Muscle layer of duodenum (tissue), 2 donors: ENCODE results near the gene OMA1.
"Not testable (repeated sequence)": the region's sequence is repeated elsewhere in the genome, so short reads cannot be mapped to it uniquely, and the experiment has no call there.

ENCODE experiments used
- H3K27ac ChIP-seq: one replicate; pipeline ENCODE4 v1.7.0; 2013; ENCODE audit warnings: mild to moderate bottlenecking, low read length
- H3K27me3 ChIP-seq: one replicate; pipeline ENCODE4 v1.7.0; 2013; ENCODE audit warnings: low read depth, mild to moderate bottlenecking, control low read depth, low read length
- H3K36me3 ChIP-seq, 2 donors: one replicate each; pipeline ENCODE4 v1.7.0; 2013; ENCODE audit warnings: low read length in 2 of 2, control low read depth in 1 of 2, mild to moderate bottlenecking in 1 of 2; ENCODE audit not compliant: insufficient read depth in 2 of 2, control insufficient read depth in 1 of 2
- H3K4me1 ChIP-seq, 2 donors: one replicate each; pipeline ENCODE4 v1.7.0; 2013; ENCODE audit warnings: low read length in 2 of 2, mild to moderate bottlenecking in 2 of 2, control low read depth in 1 of 2, moderate library complexity in 1 of 2; ENCODE audit not compliant: insufficient read depth in 2 of 2, control insufficient read depth in 1 of 2
- H3K4me3 ChIP-seq, 2 donors: one replicate each; pipeline ENCODE4 v1.7.0; 2013; ENCODE audit warnings: low read length in 2 of 2, low read depth in 1 of 2, mild to moderate bottlenecking in 1 of 2
- H3K9me3 ChIP-seq, 2 donors: one replicate each; pipeline ENCODE4 v1.7.0; 2013; ENCODE audit warnings: low read length in 2 of 2, control low read depth in 1 of 2, mild to moderate bottlenecking in 1 of 2; ENCODE audit not compliant: control insufficient read depth in 1 of 2
- donor health status: healthy.

The OMA1 gene

DNA sequence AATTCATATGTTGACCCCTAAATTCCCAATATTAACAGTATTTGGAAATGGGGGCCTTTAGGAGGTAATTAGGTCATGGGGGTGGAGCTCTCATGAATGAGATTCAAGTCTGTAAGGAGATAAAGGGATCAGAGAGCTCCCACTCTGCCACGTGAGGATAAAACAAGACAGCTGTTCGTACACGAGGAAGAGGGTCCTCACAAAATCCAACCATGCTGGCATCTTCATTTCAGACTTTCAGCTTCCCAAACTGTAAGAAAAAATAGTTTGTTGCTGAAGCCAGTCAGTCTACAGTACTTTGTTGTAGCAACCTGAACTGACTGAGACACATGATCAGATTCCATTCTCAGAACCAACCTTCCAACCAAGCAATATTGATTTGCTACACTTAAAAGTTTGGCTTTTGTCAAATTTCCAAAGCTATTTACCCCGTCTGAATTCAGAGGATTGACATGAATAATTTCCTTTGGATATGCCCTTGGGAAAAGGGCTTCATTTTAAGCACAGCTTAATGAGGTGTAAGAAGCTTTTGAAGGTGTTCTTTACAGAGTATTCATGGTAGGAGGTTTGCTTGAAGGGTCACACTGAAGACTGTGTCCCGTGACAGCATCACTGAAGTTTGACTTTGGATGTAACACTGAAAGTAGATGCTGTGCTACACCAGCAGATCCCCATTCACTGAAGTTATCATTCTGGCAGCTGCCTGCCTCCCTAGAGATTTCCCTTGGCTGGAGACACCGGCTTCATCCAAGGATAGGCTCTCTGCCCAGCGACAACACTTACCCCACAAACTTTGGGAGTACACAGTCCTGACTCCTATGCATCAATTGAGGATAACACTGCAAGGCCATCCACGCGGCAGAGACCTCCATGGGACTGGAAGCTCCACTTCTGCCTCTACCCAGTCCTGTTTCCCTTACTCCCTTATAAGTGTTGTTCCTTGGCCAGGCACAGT, 4.9 kb upstream of the OMA1 start:
- Histone ChIP-seq H3K4me3 (no peak overlapping the region), H3K9me3 (no peaks in the 10 kb centered on the region), H3K27ac (no peak overlapping the region), H3K27me3 (no peaks in the 10 kb centered on the region), H3K36me3 (no peaks in the 10 kb centered on the region), H3K4me1 (peaks cover 0 to 5% of the 10 kb centered on the region in 2 donors)

DNA sequence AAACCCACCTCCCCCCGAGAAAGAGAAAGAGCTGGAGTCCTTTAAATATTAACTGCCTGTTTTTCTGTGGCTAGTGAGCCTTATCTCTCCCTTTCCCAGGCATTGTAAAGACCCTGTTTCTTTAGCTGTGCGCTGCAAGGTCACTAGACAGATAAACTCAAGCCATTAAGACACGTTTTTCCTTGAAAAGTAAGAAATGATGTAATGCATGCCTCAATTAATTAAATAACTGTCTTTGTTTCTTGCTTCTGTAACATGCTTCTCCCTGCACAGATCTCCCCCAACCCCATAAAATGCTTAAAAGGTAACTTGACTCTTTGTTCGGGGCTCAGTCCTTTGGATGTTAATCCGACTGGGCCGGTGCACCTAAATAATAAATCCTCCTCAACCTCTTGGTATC, 2.8 kb upstream of the OMA1 start:
- not testable (repeated sequence) for H3K27me3 ChIP-seq, H3K36me3 ChIP-seq, H3K27ac ChIP-seq, H3K9me3 ChIP-seq, H3K4me3 ChIP-seq
- H3K4me1 ChIP-seq, result peaks cover 5 to 10% of the 10 kb centered on the region in 2 donors

DNA sequence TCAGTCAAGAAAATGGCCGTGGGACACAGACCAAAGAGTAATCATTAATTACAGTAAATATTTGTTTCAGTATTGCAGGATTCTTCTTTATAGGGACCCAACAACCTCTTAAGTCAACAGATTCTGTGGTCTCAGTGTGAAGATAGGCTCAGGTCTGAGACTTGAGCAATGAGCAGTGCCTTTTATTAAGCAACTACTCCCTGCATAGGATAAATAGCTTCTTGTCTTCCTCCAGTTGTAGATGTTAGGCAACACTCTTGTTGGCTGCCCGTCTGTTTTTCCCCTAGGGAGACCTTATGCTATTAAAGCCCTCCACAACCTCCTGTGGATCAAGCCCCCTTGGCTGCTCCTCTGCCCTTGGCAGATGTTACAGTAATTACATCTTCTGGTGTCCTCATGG, 1.8 kb upstream of the OMA1 start:
- Histone ChIP-seq H3K4me3 (no peak overlapping the region), H3K27ac (no peak overlapping the region), H3K9me3 (no peaks in the 10 kb centered on the region), H3K36me3 (no peaks in the 10 kb centered on the region), H3K4me1 (peaks cover 5 to 10% of the 10 kb centered on the region in 2 donors), H3K27me3 (no peaks in the 10 kb centered on the region)

DNA sequence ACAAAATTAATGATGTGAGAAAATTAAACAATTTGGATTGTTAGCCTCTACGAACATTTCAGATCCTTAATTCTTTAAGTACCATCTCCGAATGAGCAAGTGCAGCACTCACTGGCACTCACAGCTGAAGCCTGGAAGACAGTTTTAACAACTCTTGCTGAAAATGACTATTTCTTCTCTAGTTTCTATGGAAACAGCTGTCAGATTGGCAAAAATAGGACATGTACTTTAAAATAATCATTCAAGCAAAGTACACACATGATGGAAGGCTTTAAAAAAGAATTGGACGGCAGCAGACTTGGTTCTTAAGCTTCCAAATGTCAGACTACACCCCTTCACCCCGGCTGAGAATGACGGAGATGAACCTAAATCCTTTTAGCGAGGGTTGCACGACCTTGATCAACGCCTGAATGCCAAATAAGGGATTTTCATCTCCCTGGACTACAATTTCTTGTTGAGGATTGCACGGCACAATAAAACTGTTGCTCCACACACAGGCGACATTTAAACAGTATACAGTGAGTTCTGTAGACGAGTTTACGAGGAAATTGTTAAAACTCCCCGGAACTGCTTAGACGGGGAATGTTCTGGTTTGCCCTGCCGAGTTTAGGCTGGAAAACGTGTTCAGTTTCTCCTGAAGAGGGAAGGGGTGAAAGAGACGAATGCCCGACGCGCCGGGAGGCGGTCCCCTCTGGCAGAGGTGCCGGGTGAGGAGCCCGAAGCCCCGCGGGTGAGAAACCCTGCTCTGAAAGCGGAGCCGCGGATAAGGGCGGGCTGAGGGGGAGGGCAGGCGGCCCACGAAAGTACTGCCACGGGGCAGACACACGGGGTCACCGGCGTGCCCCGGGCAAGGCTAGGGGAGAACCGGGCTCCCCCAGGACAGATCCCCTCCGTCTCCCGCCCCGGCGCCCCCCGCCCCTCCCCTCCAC, 671 bp downstream of the OMA1 start:
- Histone ChIP-seq H3K9me3 (no peaks in the 10 kb centered on the region), H3K4me1 (peaks cover 5 to 10% of the 10 kb centered on the region in 2 donors), H3K27ac (peak overlapping the region; percentile 99), H3K4me3 (peak overlapping the region; percentile 64 to 81), H3K36me3 (no peaks in the 10 kb centered on the region), H3K27me3 (no peaks in the 10 kb centered on the region)

DNA sequence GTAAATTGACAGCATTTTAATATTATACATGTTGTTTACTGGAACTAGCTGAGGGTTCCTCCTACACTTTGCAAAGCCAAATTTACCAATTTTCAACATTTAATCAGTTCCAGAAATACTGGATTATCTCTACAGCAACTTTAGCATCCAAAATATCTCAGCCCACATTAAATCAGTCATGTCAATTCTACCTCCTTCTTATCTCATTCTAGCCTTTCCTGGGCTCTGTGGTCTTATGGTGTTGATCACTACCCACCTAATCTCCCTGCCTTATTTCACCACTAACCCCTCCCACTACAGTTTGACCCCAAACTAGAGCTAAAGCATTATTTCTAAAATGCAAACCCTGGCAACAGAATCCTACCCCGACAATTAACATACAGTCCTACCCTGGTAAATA, 3.3 kb downstream of the OMA1 start:
- peaks cover 5 to 10% of the 10 kb centered on the region in 2 donors for H3K4me1 ChIP-seq
- H3K27ac ChIP-seq, result no peak overlapping the region
- no peaks in the 10 kb centered on the region for H3K36me3 ChIP-seq
- H3K4me3 ChIP-seq, result no peak overlapping the region
- H3K27me3 ChIP-seq, result no peaks in the 10 kb centered on the region
- H3K9me3 ChIP-seq, result no peaks in the 10 kb centered on the region

DNA sequence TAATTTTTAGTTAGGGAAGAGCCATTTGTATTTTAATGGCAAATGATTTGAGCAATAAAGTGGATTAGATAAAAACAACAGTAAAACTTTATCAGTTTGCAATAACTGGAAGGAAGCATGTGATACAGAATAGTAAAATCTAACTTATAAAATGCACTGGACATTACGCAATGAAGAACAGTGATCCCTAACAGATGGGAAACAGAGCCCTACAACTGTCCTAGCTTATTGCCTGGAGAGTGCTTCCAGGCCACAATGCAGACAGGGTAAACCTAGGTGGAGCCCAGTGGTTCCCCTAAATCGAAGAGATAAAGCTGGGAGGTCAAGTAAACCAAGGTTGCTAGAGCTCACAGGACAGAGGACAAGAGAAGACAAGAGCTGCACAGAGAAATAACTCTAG, 7.0 kb downstream of the OMA1 start:
- Histone ChIP-seq H3K4me1 (peaks cover 0 to 2% of the 10 kb centered on the region in 2 donors), H3K27me3 (no peaks in the 10 kb centered on the region), H3K36me3 (no peaks in the 10 kb centered on the region), H3K27ac (no peak overlapping the region), H3K9me3 (no peaks in the 10 kb centered on the region), H3K4me3 (no peak overlapping the region)

DNA sequence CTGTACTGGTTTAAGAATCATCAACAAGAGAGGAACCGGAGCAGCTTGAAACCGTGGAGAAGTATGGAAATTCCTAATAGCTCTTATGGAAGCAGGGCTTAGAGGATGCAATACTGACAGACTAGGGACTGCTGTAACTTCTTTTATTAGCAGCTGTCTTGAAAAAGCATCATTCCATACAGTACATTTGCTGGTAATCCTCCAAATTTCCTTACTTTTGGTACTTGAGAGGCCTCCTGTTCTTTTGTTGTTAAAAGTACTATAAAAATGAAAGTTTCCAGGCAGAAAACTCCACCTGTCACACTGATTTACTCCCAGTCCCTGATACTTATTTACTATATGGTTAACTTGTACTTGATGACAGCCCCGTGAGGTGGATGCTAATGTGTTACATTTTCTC, 7.7 kb downstream of the OMA1 start:
- no peak overlapping the region for H3K4me3 ChIP-seq
- no peaks in the 10 kb centered on the region for H3K9me3 ChIP-seq
- H3K4me1 ChIP-seq, result no peaks in the 10 kb centered on the region
- H3K27ac ChIP-seq, result no peak overlapping the region
- H3K27me3 ChIP-seq, result no peaks in the 10 kb centered on the region
- H3K36me3 ChIP-seq, result no peaks in the 10 kb centered on the region

DNA sequence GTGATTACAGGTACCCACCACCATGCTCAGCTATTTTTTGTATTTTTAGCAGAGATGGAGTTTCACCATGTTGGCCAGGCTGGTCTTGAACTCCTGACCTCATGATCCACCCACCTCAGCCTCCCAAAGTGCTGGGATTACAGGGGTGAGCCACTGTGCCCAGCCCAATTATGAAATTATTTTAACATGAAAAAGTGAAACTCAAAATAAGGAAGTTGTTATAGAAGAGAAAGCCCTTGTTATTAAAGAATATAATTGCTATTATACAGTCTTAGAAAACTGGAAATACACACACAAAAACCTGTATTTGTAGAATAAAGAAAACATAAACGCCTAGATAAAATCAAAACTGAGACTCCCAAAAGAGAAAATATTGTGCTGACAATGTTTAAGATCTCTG, 14.7 kb downstream of the OMA1 start:
- not testable (repeated sequence) for H3K27me3 ChIP-seq, H3K4me1 ChIP-seq, H3K9me3 ChIP-seq, H3K36me3 ChIP-seq, H3K4me3 ChIP-seq, H3K27ac ChIP-seq

DNA sequence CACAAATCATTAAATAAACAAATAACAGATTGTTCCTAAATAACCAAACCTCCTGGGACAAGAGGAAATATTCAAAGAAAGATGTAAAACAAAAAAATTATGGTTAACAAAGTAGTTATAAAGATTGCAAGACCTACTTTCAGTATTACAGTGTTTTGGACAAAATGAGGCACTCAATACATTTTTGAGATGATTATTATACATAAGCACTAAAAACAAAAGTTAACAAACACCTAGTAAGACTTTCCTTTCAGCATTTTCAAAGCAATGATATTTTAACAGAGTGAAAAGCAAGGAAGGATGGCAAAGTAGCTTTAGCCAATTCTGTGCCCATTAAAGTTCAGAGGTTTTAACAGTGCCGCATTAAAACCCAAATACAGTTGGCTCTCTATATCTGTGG, 17.2 kb downstream of the OMA1 start:
- H3K4me1 ChIP-seq, result no peaks in the 10 kb centered on the region
- H3K27me3 ChIP-seq, result no peaks in the 10 kb centered on the region
- peaks cover 0 to 8% of the 10 kb centered on the region in 2 donors for H3K36me3 ChIP-seq
- H3K4me3 ChIP-seq, result no peak overlapping the region
- no peaks in the 10 kb centered on the region for H3K9me3 ChIP-seq
- no peak overlapping the region for H3K27ac ChIP-seq

DNA sequence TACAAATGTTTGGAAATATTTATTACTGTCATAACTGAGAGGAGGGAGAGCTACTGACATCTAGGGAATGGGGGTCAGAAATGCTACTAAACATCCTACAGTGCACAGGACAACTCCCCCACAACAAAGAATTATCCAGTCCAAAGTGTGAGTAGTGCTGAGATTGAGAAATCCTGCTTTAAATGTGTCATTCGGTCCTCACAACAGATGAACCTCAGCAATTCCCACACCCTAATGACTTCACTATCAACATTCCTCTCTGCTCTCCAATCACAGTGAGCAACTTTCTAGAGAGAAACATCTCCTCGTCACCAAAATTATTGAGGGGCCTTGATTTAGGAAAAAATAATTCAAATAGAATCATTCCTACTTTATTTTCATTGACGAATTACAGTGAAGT, 18.0 kb downstream of the OMA1 start:
- H3K4me3 ChIP-seq, result no peak overlapping the region
- no peak overlapping the region for H3K27ac ChIP-seq
- H3K4me1 ChIP-seq, result no peaks in the 10 kb centered on the region
- no peaks in the 10 kb centered on the region for H3K9me3 ChIP-seq
- H3K36me3 ChIP-seq, result peaks cover 0 to 8% of the 10 kb centered on the region in 2 donors
- H3K27me3 ChIP-seq, result no peaks in the 10 kb centered on the region

DNA sequence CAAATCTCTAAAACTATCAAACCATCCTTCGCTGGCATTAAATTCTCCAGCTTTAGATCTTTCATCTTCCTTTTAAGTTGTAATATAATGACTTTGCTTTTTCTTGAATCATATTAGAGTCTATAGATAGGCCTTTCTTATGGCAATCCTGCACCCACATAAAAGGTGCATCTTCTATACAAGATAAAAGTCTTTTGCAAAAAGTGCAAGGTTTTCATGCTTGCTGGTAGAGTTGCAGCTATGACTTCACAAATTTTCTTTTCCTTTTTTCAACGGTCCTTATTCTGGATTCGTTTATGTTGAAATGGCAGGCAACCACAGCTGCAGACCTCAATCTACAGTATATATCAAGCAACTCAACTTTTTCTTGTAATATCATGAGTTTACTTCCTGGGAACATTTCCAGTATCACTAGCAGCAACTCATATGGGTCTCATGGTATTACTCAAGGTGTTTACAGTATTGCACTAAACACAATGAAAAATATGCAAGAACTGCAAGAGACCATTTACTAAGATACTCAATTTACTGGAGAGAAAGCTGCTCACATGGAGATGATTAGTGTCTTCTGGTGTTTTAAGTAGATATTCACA, 22.1 kb downstream of the OMA1 start:
- no peak overlapping the region for H3K27ac ChIP-seq
- no peaks in the 10 kb centered on the region for H3K27me3 ChIP-seq
- H3K4me3 ChIP-seq, result no peak overlapping the region
- H3K4me1 ChIP-seq, result no peaks in the 10 kb centered on the region
- peaks cover 0 to 14% of the 10 kb centered on the region in 2 donors for H3K36me3 ChIP-seq
- no peaks in the 10 kb centered on the region for H3K9me3 ChIP-seq
